Mucosa of rectum (tissue), 2 donors: ENCODE results near the gene CAST.

Experiments
- H3K27ac ChIP-seq, 2 donors: one replicate each; pipeline ENCODE4 v1.7.0; 2013; ENCODE audit warnings: inconsistent platforms in 2 of 2, low read depth in 2 of 2, low read length in 2 of 2
- H3K27me3 ChIP-seq, 2 donors: one replicate each; pipeline ENCODE4 v1.7.0; 2013; ENCODE audit warnings: low read length in 2 of 2; ENCODE audit not compliant: control insufficient read depth in 2 of 2, insufficient read depth in 2 of 2
- H3K36me3 ChIP-seq, 2 donors: one replicate each; pipeline ENCODE4 v1.7.0; 2013; ENCODE audit warnings: low read length in 2 of 2; ENCODE audit not compliant: control insufficient read depth in 2 of 2, insufficient read depth in 2 of 2
- H3K4me1 ChIP-seq, 2 donors: one replicate each; pipeline ENCODE4 v1.7.0; 2013; ENCODE audit warnings: low read length in 2 of 2, mild to moderate bottlenecking in 1 of 2; ENCODE audit not compliant: control insufficient read depth in 2 of 2, insufficient read depth in 2 of 2
- H3K4me3 ChIP-seq, 2 donors: one replicate each; pipeline ENCODE4 v1.7.0; 2013; ENCODE audit warnings: low read length in 2 of 2
- H3K9ac ChIP-seq, 2 donors: one replicate each; pipeline ENCODE4 v1.7.0; 2013; ENCODE audit warnings: low read length in 2 of 2, low read depth in 1 of 2, mild to moderate bottlenecking in 1 of 2
- H3K9me3 ChIP-seq, 2 donors: one replicate each; pipeline ENCODE4 v1.7.0; 2013; ENCODE audit warnings: low read length in 2 of 2; ENCODE audit not compliant: control insufficient read depth in 2 of 2
- donor health status: healthy.
- donor health status: Normal muscosa, but diverticular disease.

CAST gene

DNA sequence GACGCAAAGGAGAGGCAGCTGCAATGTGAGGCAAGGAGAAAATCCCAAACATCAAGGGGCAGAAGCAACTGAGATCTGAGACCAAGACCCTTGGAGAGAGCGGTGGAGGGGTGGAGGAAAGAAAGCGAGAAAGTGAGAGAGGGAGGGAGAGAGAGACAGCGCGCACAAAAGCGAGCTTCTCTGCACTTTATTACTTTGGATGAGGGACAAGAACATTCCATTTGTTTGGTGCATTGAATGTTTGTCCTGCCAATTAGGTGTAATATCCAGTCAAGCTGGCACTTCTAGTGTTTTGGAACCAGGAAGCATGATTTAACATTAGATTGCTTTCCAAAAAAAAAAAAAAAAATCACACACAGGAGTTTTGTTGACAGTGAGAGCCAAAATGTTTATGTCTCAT lies 1.4 kb downstream of the CAST start:
- H3K36me3 ChIP-seq, result no peaks in the 10 kb centered on the region
- H3K27me3 ChIP-seq, result no peaks in the 10 kb centered on the region
- peak overlapping the region; percentile 93 to 99 for H3K9ac ChIP-seq
- no peaks in the 10 kb centered on the region for H3K9me3 ChIP-seq
- H3K27ac ChIP-seq, result peak overlapping the region; percentile 99 to 100
- peaks cover 23 to 57% of the 10 kb centered on the region in 2 donors for H3K4me1 ChIP-seq
- peak overlapping the region; percentile 94 to 97 for H3K4me3 ChIP-seq

DNA sequence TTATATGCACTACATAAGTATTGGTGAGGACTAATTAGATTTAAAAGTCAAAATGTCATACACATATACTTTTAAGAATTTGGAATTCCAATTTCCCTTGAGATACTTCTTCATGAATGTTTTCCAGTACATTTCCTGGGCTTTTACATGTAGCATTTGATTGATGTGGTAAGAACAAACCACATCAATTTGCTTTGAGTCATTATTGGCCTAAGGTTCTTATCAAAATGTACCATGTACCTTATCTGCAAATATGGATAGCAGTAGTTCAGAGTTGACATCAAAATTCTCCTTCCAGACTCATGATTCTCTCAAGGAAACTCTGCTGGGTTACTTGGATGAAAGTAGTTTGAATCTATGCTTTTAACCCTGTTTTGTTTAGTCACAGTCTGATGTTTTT lies 2.5 kb downstream of the CAST start:
- H3K27ac ChIP-seq, result peak overlapping the region; percentile 56 to 67
- H3K36me3 ChIP-seq, result no peaks in the 10 kb centered on the region
- peaks cover 32 to 66% of the 10 kb centered on the region in 2 donors for H3K4me1 ChIP-seq
- no peaks in the 10 kb centered on the region for H3K27me3 ChIP-seq
- H3K4me3 ChIP-seq, result peak overlapping the region in 1 of 2 donors; percentile 6
- peak overlapping the region in 1 of 2 donors; percentile 5 for H3K9ac ChIP-seq
- no peaks in the 10 kb centered on the region for H3K9me3 ChIP-seq

DNA sequence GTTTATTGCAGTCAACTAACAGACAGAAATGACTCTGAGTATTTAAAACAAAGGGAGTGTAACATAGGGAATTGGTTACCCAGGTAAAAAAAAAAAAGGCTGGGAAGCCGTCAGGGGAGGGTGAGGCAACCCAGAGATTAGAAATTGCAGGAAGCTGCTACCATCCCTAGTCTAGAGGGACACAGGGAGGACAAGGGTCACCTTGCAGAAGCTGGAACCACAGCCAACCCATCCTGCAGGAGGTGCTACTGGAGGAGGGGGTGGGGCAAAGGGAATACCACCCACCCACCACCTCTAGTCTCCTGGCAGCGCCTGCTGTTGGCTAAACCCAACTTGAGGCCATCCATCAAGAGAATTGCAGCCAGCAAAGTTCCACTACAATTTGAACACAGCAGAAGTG lies 6.5 kb downstream of the CAST start:
- H3K36me3 ChIP-seq, result peaks cover 0 to 4% of the 10 kb centered on the region in 2 donors
- H3K9ac ChIP-seq, result peak overlapping the region in 1 of 2 donors; percentile 45
- peak overlapping the region in 1 of 2 donors; percentile 45 for H3K4me3 ChIP-seq
- peaks cover 26 to 52% of the 10 kb centered on the region in 2 donors for H3K4me1 ChIP-seq
- H3K27me3 ChIP-seq, result no peaks in the 10 kb centered on the region
- H3K9me3 ChIP-seq, result no peaks in the 10 kb centered on the region
- peak overlapping the region; percentile 81 to 84 for H3K27ac ChIP-seq

DNA sequence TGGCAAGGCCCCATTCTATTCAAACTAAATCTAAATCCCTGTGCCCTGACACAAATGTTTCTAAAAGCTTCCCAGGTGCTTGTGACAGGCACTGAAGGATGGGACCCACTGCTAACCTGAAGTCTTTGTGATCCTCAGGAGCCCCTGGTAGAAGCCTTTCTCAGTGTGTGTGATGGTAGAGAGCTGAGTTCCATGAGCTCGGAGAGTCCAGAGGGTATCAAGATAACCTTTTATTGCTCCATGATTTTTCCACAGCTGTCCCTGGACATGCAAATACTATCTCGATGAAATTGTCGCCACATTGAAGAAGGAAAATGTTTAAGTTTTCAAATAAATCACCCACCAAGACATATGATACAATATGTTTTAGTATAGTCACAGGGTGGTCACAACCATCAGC lies 7.7 kb downstream of the CAST start:
- Histone ChIP-seq H3K4me1 (peaks cover 21 to 43% of the 10 kb centered on the region in 2 donors), H3K4me3 (no peak overlapping the region), H3K36me3 (peaks cover 0 to 4% of the 10 kb centered on the region in 2 donors), H3K9me3 (no peaks in the 10 kb centered on the region), H3K27me3 (no peaks in the 10 kb centered on the region), H3K9ac (no peak overlapping the region), H3K27ac (peak overlapping the region; percentile 81 to 84)

DNA sequence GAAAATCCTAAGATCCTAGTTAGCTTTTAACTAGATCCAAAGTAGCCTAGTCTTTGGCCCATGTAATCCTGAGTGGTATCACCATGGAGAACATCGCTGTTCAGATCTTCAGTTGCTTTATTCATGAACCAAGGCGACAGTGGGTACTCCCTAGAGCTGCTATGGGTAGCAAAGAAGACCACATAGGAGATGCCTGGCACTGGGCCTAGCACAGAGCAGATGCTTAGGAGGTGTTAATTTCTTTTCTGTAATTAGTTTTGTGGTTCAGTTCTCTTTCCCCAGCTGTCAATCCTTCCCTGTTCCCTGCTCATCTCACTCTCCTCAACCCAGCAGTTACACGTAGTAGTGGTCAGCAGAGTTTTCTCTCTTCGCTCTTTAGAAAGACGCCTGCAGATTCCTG lies 9.3 kb downstream of the CAST start:
- Histone ChIP-seq H3K27ac (peak overlapping the region; percentile 81 to 84), H3K4me3 (no peak overlapping the region), H3K36me3 (peaks cover 4 to 6% of the 10 kb centered on the region in 2 donors), H3K4me1 (peaks cover 16 to 35% of the 10 kb centered on the region in 2 donors), H3K9me3 (no peaks in the 10 kb centered on the region), H3K27me3 (no peaks in the 10 kb centered on the region), H3K9ac (no peak overlapping the region)

DNA sequence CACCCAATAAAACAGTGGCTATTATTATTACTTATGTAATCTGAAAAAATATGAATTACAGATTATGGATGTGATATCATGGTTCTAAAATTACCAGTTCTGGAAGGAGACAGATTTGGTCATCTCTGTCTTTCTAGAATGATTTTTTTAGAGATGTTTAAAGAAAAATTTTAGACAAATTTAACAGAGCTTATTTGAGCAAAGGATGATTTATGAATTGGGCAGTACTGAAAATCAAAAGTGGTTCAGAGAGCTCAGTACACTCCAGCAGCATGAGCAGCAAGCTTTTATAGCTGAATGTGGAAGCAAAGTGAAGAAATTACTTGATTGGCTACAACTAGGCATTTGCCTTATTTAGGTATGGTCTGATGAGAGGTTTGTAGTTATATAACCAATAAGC lies 11.0 kb downstream of the CAST start:
- H3K27me3 ChIP-seq, result no peaks in the 10 kb centered on the region
- no peaks in the 10 kb centered on the region for H3K9me3 ChIP-seq
- no peak overlapping the region for H3K4me3 ChIP-seq
- H3K4me1 ChIP-seq, result peaks cover 16 to 30% of the 10 kb centered on the region in 2 donors
- no peak overlapping the region for H3K27ac ChIP-seq
- H3K36me3 ChIP-seq, result peaks cover 4 to 6% of the 10 kb centered on the region in 2 donors
- H3K9ac ChIP-seq, result no peak overlapping the region

DNA sequence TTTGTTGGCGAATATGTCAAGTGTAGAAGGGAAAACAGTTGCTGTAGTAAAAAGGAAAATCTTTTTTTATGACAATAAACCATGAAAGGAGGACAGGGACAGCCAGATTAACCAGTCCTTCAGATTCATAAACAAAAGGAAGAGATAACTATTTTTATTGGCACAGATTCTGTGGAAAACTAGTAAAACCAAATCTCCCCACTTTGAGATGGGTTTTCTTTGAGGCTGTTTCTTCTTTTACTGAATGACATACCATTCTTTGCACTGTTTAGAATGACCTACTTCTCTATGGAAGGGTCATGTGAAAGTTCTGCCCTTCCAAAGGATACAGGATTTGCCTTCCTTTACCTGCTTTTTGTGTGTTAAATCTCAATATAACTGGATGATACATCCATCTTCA lies 13.7 kb downstream of the CAST start:
- H3K27me3 ChIP-seq, result no peaks in the 10 kb centered on the region
- peaks cover 5 to 13% of the 10 kb centered on the region in 2 donors for H3K4me1 ChIP-seq
- no peak overlapping the region for H3K4me3 ChIP-seq
- peaks cover 4 to 6% of the 10 kb centered on the region in 2 donors for H3K36me3 ChIP-seq
- no peak overlapping the region for H3K9ac ChIP-seq
- H3K27ac ChIP-seq, result no peak overlapping the region
- no peaks in the 10 kb centered on the region for H3K9me3 ChIP-seq

DNA sequence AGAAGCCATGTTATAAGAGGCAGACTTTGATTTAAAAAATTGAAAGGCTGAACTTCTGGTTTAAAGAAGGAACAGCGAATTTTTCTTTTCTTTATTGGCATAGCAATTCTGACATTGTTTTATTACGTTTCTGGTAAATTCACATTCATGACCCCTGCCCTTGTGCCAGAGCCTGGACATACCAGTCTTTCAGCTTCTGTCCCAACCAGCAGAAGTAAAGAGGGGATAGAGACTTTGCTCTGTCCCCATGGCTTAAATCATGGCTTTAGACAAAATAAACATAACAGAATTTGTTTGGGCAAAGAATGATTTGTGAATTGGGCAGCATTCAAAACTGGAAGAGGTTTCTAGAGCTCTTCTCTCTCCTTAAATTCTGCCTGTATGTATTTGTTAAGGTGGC lies 15.3 kb downstream of the CAST start:
- Histone ChIP-seq H3K36me3 (peaks cover 0 to 6% of the 10 kb centered on the region in 2 donors), H3K27ac (no peak overlapping the region), H3K9ac (no peak overlapping the region), H3K9me3 (no peaks in the 10 kb centered on the region), H3K27me3 (no peaks in the 10 kb centered on the region), H3K4me1 (peaks cover 2 to 7% of the 10 kb centered on the region in 2 donors), H3K4me3 (no peak overlapping the region)

DNA sequence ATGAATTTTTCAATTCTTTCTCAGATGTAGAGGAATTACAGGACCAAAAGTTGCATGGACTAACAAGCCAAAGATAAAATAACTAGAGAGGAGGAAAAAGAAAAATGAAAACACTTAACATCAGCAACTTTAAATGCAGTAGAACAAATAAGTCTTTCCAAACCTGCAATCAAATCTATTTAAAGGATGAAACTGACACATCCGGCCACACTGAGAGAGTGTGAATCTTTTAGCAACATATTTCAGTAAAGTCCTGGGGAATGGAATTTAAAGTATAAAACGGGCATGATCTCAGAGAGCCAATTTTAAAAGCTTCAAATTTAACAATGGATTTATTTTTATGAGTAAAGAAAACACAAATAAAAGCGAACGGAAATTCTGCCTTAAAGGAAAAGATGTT lies 17.1 kb downstream of the CAST start:
- Histone ChIP-seq H3K4me1 (peaks cover 0 to 7% of the 10 kb centered on the region in 2 donors), H3K4me3 (no peak overlapping the region), H3K27ac (no peak overlapping the region), H3K9me3 (no peaks in the 10 kb centered on the region), H3K36me3 (peaks cover 0 to 6% of the 10 kb centered on the region in 2 donors), H3K27me3 (no peaks in the 10 kb centered on the region), H3K9ac (no peak overlapping the region)

DNA sequence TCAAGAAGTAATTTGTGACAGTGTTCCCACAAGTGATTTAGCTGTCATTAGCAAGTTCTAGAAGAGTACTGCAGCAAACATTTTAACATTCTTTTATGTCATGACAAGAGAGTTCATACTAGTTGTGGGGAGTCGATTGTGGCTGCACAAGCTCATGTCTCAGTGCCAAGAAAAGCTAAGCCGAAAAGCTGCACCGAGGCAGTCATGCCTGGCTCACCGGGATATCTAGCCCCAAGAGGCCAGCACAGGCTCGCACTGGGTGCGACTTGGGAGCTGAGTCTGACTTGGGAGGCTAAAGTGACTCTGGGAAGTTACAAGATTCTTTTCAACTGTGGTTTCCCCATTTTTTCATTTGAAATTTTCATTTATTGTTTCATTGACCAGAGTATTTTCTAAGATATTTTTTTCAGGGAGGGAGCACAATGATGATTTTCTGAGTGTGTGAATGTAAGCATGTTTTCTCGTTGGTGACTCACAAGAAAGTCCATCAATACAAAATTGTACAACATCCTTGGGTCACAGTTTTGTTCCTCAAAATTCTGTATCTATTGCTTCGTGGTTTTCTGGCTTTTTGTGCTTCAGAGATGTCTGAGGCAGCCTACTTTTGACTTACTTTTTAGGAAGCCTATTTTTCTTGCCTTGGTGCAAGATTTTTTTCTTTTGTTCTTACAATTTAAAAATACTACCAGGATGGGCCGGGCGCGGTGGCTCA lies 18.7 kb downstream of the CAST start:
- Histone ChIP-seq H3K4me1 (peaks cover 0 to 7% of the 10 kb centered on the region in 2 donors), H3K36me3 (peaks cover 4 to 9% of the 10 kb centered on the region in 2 donors), H3K9me3 (no peaks in the 10 kb centered on the region), H3K27me3 (no peaks in the 10 kb centered on the region), H3K9ac (no peak overlapping the region), H3K4me3 (no peak overlapping the region), H3K27ac (no peak overlapping the region)
